Measurements from ENCODE around the gene RBBP9. TPM values are rescaled to one million over a fixed set of nuclear protein-coding genes. Genes with fewer than 3 reads are reported as not detected.

Gene RBBP9
- total RNA-seq, 2 experiments from 2014 or later = 8.7 to 11.7 TPM

- Histone ChIP-seq H3K4me2 (ENCODE audit: low read length) (no peak overlapping the region), H3K79me2 (ENCODE audit: insufficient read depth, low read depth, low read length) (no peaks in the 10 kb centered on the region), H4K20me1 (ENCODE audit: insufficient read depth, low read length) (no peaks in the 10 kb centered on the region), H3K9me2 (ENCODE audit: insufficient read depth, low read length) (no peaks in the 10 kb centered on the region), H2AFZ (ENCODE audit: low read length) (no peak overlapping the region), H3K4me1 (ENCODE audit: insufficient read depth, low read length, poor library complexity, severe bottlenecking) (no peaks in the 10 kb centered on the region), H3K27ac (ENCODE audit: low read depth, low read length, poor library complexity, severe bottlenecking) (no peak overlapping the region), H3K9me3 (ENCODE audit: low read length) (no peaks in the 10 kb centered on the region), H3K4me3 (ENCODE audit: low read depth, low read length, poor library complexity, severe bottlenecking) (no peak overlapping the region), H3K36me3 (ENCODE audit: insufficient read depth, low read length) (peaks cover 69% of the 10 kb centered on the region)
- no TSS peak for BruUV-seq (replicated peaks)
- intact Hi-C loops (cut with micrococcal nuclease; ENCODE audit: unreplicated experiment) = no loop called here
- POLR2A ChIA-PET = interaction anchor here (0.6 kb wide), 1 partner anchor 17 kb away, joined by 4 read pairs; no protein-coding TSS in a partner anchor
- DNase-seq (ENCODE audit: low spot score) = no peak
- CTCF ChIA-PET (ENCODE audit: unreplicated experiment) = no interaction called here
- TF ChIP-seq EZH2phosphoT487 (IDR thresholded peaks at IDR 0.05; ENCODE audit: borderline replicate concordance, low read depth, low read length) = no peak
- TF ChIP-seq, protein P1, sequence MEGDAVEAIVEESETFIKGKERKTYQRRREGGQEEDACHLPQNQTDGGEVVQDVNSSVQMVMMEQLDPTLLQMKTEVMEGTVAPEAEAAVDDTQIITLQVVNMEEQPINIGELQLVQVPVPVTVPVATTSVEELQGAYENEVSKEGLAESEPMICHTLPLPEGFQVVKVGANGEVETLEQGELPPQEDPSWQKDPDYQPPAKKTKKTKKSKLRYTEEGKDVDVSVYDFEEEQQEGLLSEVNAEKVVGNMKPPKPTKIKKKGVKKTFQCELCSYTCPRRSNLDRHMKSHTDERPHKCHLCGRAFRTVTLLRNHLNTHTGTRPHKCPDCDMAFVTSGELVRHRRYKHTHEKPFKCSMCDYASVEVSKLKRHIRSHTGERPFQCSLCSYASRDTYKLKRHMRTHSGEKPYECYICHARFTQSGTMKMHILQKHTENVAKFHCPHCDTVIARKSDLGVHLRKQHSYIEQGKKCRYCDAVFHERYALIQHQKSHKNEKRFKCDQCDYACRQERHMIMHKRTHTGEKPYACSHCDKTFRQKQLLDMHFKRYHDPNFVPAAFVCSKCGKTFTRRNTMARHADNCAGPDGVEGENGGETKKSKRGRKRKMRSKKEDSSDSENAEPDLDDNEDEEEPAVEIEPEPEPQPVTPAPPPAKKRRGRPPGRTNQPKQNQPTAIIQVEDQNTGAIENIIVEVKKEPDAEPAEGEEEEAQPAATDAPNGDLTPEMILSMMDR (conservative IDR thresholded peaks at IDR 0.05; ENCODE audit: low read length) = no peak
Measured at GRCh38 chr20:18537651-18538050, 40.6 kb upstream of the RBBP9 start.

DNA sequence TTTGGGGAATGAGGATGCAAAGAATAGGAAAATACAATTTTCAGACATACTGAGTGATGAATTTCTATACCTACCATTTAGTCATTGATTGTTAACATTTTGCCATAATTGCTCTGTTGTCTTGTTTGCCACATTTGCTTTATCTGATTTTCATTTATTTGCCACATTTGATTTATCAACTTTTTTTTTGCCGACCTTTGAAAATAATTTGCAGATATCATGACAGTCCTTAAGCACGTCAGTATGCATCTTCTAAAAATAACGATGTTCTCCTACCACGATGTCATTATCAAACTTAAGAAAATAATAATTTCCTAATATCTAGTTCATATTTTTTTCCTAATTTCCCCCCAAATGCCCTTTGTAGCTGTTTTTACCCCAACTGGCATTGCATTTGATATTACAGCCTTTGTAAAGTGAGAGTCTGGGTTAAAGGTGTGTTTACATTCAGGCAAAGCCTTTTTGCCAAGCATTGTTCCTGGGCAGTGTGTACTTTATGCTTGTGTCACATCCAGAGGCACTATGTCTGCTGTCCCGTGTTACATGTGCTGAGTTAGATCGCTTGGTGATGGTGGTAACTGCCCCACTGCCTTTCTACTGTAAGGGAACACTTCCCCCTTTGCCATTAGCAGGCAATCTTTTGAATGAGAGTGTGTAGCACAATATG lies 37.1 kb upstream of the RBBP9 start:
- intact Hi-C loops (cut with micrococcal nuclease; ENCODE audit: unreplicated experiment) = no loop called here
- Histone ChIP-seq H3K9me2 (ENCODE audit: insufficient read depth, low read length) (no peaks in the 10 kb centered on the region), H3K27ac (ENCODE audit: low read depth, low read length, poor library complexity, severe bottlenecking) (no peak overlapping the region), H3K79me2 (ENCODE audit: insufficient read depth, low read depth, low read length) (no peaks in the 10 kb centered on the region), H3K4me1 (ENCODE audit: insufficient read depth, low read length, poor library complexity, severe bottlenecking) (no peaks in the 10 kb centered on the region), H3K36me3 (ENCODE audit: insufficient read depth, low read length) (peaks cover 82% of the 10 kb centered on the region), H3K4me3 (ENCODE audit: low read depth, low read length, poor library complexity, severe bottlenecking) (no peak overlapping the region), H3K4me2 (ENCODE audit: low read length) (no peak overlapping the region), H4K20me1 (ENCODE audit: insufficient read depth, low read length) (no peaks in the 10 kb centered on the region), H3K9me3 (ENCODE audit: low read length) (no peaks in the 10 kb centered on the region), H2AFZ (ENCODE audit: low read length) (no peak overlapping the region)
- DNase-seq (ENCODE audit: low spot score) = no peak
- TSS peak; percentile 22 for BruUV-seq (replicated peaks)
- ChIA-PET CTCF (ENCODE audit: unreplicated experiment) (no interaction called here), POLR2A (interaction anchor here (0.5 to 0.9 kb wide), 2 partner anchors 18 to 115 kb away, joined by 3 to 4 read pairs; no protein-coding TSS in a partner anchor)
- TF ChIP-seq EZH2phosphoT487 (IDR thresholded peaks at IDR 0.05; ENCODE audit: borderline replicate concordance, low read depth, low read length) = no peak
- TF ChIP-seq, protein P1 (conservative IDR thresholded peaks at IDR 0.05; ENCODE audit: low read length) = no peak

DNA sequence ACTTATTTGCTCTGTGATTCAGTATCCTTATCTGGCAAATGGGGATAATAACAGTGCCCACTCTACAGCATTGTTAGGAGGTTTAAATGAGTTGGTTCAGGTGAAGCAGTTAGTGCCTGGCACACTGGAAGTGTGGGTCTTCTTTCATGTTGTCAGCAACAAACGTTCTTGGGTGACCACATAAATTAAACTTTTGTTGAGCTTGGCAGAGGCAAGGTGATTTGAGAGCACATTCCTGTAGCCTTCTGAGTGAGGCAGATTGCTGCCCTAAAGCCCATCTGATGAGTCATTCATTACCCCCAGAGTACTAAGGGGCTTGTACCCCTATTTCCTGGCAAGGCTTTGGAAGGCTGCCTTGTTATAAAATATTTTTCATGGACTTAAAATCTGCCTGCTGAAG lies 36.5 kb upstream of the RBBP9 start:
- no peaks in the 10 kb centered on the region for H3K9me3 ChIP-seq (ENCODE audit: low read length)
- no peak for TF ChIP-seq EZH2phosphoT487 (IDR thresholded peaks at IDR 0.05; ENCODE audit: borderline replicate concordance, low read depth, low read length)
- TF ChIP-seq, protein P1 (conservative IDR thresholded peaks at IDR 0.05; ENCODE audit: low read length) = no peak
- H3K27ac ChIP-seq (ENCODE audit: low read depth, low read length, poor library complexity, severe bottlenecking) = no peak overlapping the region
- CTCF ChIA-PET (ENCODE audit: unreplicated experiment) = no interaction called here
- no peak overlapping the region for H2AFZ ChIP-seq (ENCODE audit: low read length)
- peaks cover 84% of the 10 kb centered on the region for H3K36me3 ChIP-seq (ENCODE audit: insufficient read depth, low read length)
- DNase-seq (ENCODE audit: low spot score) = no peak
- H4K20me1 ChIP-seq (ENCODE audit: insufficient read depth, low read length) = no peaks in the 10 kb centered on the region
- intact Hi-C loops (cut with micrococcal nuclease; ENCODE audit: unreplicated experiment) = no loop called here
- H3K4me1 ChIP-seq (ENCODE audit: insufficient read depth, low read length, poor library complexity, severe bottlenecking) = no peaks in the 10 kb centered on the region
- POLR2A ChIA-PET = no interaction called here
- H3K4me3 ChIP-seq (ENCODE audit: low read depth, low read length, poor library complexity, severe bottlenecking) = no peak overlapping the region
- H3K4me2 ChIP-seq (ENCODE audit: low read length) = no peak overlapping the region
- no peaks in the 10 kb centered on the region for H3K9me2 ChIP-seq (ENCODE audit: insufficient read depth, low read length)
- no peaks in the 10 kb centered on the region for H3K79me2 ChIP-seq (ENCODE audit: insufficient read depth, low read depth, low read length)
- no TSS peak for BruUV-seq (replicated peaks)
